Stimulated activated CD4-positive, alpha-beta T cell treated with anti-CD3 and anti-CD28 coated beads, Interleukin-1b, Interleukin-23, amount 100 ng/mL, for 4 hours (primary cell): ENCODE results near the gene UBAP2L.
"Not testable (repeated sequence)": the region's sequence is repeated elsewhere in the genome, so short reads cannot be mapped to it uniquely, and the experiment has no call there.

Source experiments
- DNase-seq, 2 donors: peaks; one replicate each; pipeline ENCODE4 v3.0.0-alpha.2; 2020; ENCODE audit warnings: low read depth in 2 of 2

The UBAP2L gene

GRCh38 chr1:154205778-154206177 is 15.0 kb upstream of the UBAP2L start:
- peak in 1 of 2 donors; percentile 7 for DNase-seq

DNA sequence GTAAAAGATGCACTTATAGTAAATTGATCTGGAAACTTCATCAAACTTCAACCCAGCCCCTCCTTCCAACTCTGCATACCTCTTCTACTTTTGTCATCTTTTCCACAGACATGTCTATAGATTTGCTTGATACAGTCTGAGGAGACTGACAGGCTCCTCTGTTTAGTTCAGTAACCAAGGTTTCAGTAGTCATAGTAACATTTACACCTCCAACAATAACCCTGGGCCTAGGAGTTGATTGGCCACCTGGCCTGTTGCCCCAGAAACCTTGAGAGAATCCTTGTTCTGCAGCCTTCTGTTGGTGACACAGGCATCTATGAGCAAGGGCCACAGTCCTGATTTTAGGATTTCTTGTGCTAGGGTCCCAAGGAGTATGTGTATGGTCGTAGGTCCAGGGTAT is 14.6 kb upstream of the UBAP2L start, which contains the start of gene CFAP141:
TSS of gene CFAP141 (minus strand) at position 138 of the 400 bp plus-strand sequence. CDS start at position 112, 26 bp downstream.
- DNase-seq = no peak

- DNase-seq = no peak
Observed at GRCh38 chr1:154207262-154207661, 13.5 kb upstream of the UBAP2L start.

GRCh38 chr1:154208677-154209388 is 11.9 kb upstream of the UBAP2L start:
- no peak for DNase-seq

DNA sequence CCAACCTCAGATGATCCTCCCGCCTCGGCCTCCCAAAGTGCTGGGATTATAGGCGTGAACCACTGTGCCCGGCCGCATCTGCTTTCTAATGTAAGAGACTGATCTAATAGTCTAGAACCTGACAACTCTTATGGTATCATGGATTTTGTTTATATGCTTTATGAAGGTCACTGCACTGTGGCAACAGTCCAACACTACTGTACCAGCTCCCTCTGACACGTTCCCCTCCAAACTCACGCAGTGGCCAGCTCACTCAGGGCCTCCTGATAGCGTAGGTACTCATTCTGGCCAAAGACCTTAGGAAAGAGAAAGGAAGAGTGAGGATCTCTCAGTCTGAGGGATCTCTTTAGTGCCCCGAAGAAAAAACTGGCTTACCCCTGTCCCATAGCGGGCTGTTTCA is 8.7 kb upstream of the UBAP2L start:
- DNase-seq = no peak

GRCh38 chr1:154213274-154213673 is 7.5 kb upstream of the UBAP2L start:
- DNase-seq = no peak

DNA sequence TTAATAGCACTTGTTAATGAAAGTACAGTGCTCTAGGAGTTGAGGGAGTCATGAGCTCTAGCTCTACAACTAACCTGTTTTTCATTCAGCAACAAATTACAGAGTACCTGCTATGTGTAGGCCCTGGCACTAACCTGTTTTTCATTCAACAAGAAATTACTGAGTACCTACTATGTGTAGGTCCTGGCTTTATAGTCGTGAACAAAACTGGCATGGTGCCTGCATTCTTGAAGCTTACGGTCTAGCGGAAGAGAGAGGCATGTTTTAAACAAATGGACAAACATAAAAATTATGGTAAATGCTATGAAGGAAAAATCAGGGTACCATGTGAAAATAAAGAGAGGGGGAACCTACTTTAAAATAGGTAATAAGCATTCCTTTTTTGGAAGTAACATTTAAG is 2.2 kb upstream of the UBAP2L start:
- DNase-seq = no peak

- no peak for DNase-seq
Observed at GRCh38 chr1:154219541-154219940, 1.2 kb upstream of the UBAP2L start.

DNA sequence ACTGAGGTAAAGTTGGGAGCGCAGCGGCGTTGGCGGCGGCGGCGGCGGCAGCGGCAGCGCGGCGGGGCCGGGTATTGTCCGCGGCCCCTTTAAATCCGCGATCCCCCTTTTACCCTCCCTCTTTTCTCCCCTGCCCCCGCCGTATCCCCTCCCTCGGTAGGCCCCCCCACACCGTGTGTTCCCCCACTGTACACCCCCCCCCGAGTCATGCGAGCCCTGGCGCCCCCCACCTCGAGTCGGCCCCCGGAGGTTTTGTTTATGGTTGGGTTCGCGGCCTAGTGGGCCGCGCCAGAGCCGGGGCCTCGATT is 169 bp downstream of the UBAP2L start:
- no peak for DNase-seq

GRCh38 chr1:154221278-154222001 is 685 bp downstream of the UBAP2L start:
- DNase-seq = peak; percentile 58 to 66

DNA sequence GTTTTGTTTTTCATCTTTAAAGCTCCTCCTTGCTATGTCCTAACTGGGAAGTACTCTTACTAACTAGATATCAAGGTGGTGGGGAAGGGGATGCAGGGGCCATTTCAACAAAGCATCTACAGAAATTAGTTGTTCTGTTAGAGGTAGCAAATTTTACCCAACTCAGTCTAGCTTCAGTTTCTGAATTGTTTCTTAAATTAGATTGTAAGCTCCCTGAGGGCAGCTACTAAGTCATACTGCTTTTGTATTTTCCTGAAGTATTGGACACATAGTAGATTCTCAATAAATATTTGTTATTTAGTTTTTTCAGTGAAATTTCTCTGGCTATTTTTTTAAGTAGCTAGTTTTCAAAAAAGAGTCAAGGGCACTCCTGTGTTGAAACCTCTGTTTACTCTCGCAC is 1.8 kb downstream of the UBAP2L start:
- DNase-seq = no peak

DNA sequence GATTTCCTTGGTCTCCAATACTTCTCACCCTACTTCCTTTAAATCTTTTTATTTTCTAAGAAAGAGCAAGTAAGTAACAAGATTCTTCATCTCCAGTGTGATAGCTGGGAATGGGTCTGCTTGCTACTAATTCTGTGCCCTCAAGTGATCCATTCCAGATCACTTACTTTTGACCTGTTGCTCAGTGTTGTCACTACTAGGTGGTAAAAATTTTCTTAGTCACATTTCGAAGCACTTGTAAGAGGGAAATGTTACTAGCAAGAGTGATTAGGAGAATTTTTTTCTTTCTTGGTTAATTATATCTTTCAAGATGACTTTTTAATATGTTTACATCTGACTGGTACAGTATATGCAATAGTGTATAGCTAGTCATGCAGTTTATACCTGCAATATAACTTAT is 2.2 kb downstream of the UBAP2L start:
- no peak for DNase-seq

DNA sequence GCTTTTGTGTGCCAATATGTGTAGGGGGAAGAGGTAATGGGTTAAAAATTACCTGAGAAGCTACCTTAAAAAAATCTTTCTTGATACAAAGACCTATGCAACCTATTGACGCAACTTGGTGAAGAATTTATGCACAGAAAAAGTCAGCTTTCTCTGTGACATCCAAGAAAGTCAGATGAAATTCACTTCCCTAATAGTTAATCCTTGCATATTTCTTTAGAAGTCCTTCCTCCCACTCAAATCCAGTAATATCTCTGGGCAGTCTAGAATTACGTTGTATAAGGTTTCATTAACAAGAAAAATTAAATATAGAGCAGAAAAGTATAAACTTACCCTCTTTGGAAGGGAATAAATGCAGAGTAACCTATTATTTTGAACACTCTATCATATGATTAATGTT is 2.9 kb downstream of the UBAP2L start:
- DNase-seq = no peak

GRCh38 chr1:154225370-154225769 is 4.6 kb downstream of the UBAP2L start:
- no peak for DNase-seq

DNA sequence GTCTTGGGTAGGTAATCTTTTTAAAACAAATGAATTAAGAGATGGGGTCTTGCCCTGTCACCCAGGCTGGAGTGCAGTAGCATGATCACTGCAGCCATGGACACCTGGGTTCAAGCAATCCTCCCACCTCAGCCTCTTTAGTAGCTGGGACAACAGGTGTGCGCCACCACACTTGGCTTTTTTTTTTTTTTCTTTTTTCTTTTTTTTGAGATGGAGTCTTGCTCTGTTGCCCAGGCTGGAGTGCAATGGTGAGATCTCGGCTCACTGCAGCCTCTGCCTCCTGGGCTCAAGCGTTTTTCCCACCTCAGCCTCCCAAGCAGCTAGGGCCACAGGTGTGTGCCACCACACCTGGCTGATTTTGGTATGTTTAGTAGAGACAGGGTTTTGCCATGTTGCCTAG is 10.4 kb downstream of the UBAP2L start:
- DNase-seq = not testable (repeated sequence)

DNA sequence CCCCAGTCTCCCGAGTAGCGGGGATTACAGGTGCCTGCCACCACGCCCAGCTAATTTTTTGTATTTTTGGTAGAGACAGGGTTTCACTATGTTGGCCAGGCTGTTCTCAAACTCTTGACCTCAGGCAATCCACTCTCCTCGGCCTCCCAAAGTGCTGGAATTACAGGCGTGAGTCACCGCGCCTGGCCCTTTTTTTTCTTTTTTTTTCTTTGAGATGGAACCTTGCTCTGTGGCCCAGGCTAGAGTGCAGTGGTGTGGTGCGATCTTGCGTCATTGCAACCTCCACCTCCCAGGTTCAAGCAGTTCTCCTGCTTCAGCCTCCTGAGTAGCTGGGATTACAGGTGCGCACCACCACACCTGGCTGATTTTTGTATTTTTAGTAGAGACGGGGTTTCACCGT is 12.4 kb downstream of the UBAP2L start:
- DNase-seq = not testable (repeated sequence)

GRCh38 chr1:154236855-154237254 is 16.1 kb downstream of the UBAP2L start:
- DNase-seq = no peak

- DNase-seq = no peak
Observed at GRCh38 chr1:154237435-154237834, 16.7 kb downstream of the UBAP2L start.

GRCh38 chr1:154237880-154238506 is 17.2 kb downstream of the UBAP2L start:
- no peak for DNase-seq

GRCh38 chr1:154239491-154239890 is 18.7 kb downstream of the UBAP2L start:
- DNase-seq = no peak

- no peak for DNase-seq
Observed at GRCh38 chr1:154240294-154240833, 19.6 kb downstream of the UBAP2L start.

GRCh38 chr1:154241703-154242351 is 21.1 kb downstream of the UBAP2L start:
- DNase-seq = no peak
